GM21717 (cell line): ENCODE measurements around the gene HSPA12B.

Experiments used
- ATAC-seq: cut with Tn5 transposase; IDR thresholded peaks from one replicate; pipeline ENCODE4 v1.9.1; 2021; ENCODE audit warnings: mild to moderate bottlenecking, moderate library complexity; ENCODE audit not compliant: unreplicated experiment

Gene HSPA12B

DNA sequence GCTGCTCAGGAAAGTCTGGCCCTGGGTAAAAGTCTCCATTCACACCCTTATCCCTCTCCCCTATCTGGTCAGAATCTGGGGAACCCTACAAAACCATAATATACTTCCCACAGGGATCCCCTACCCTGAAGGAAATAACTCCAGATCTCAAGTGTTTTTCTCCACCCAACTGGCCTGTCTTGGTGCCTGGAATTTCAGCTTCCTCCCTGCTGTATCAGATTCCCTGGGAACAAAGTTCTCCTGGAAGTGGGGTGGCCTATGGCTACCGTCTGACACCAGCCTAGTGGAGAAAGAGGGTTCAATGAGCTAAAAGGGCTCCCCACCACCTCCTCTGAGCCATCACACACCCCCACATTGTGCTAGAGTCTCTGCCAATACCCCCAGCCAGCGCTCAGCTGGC, 15.0 kb downstream of the HSPA12B start:
- ATAC-seq: no peak

DNA sequence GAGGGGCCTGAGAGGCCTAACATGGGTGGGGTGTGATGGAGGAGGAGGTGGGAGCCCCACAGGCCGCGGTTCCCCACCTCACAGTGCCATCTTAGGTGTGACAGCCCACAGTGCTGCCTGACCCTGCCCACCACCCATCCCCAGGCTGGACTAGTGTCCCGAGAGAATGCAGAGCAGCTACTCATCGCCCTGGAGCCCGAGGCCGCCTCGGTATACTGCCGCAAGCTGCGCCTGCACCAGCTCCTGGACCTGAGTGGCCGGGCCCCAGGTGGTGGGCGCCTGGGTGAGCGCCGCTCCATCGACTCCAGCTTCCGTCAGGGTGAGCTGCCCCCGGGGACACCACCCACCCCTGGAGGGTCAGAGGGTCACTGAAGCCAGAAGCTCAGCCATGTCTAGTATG, 15.6 kb downstream of the HSPA12B start:
- ATAC-seq: no peak

DNA sequence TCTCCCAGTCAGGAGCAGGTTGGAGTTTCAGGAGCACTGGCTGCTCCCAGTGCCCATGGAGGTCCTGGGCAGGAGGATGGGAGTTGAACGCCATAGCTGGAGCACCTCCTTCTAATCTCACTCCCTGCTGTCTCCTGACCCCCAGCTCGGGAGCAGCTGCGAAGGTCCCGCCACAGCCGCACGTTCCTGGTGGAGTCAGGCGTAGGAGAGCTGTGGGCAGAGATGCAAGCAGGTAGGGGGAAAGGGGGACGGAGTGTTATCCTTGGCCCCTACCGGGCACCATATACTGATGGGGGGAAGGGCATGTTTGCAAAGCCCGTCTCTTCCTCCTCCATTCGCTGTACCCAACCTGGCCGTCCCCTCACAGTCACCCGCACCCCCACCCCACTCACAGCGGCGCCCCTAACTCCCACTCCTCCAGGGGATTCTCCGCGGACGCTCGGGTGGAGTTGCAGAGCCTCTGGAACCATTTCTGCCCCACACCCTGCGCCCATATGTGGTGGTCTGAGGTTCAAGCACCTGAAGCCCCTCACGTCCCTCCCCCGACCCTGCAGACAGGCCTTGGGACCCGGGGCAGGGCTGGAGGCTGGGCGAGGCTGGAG, 16.7 kb downstream of the HSPA12B start:
- ATAC-seq: no peak

DNA sequence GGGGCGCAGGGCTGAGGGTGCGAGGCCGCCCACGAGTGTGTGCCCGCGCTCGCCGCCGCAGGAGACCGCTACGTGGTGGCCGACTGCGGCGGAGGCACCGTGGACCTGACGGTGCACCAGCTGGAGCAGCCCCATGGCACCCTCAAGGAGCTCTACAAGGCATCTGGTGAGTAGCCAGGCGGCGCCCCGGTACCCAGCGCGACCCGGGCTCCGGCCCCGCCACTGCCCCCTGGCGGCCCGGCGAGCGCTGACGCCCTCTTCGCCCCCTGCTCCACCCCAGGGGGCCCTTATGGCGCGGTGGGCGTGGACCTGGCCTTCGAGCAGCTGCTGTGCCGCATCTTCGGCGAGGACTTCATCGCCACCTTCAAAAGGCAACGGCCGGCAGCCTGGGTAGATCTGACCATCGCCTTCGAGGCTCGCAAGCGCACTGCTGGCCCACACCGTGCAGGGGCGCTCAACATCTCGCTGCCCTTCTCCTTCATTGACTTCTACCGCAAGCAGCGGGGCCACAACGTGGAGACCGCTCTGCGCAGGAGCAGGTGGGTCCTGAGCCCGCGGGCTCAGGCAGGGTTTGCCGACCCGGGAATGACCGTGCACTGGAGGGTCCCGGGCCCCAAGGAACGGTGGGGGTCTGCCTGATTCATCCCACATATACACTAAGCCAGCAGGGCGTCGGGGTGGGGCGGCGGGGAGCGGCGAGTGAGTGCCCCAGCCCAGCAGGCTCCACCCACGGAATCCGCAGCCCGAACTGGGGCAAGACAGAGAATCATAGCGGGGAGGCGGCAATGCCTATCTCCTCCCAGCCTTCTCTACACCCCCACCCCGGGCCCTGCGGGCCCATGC, 17.4 kb downstream of the HSPA12B start:
- ATAC-seq: no peak

DNA sequence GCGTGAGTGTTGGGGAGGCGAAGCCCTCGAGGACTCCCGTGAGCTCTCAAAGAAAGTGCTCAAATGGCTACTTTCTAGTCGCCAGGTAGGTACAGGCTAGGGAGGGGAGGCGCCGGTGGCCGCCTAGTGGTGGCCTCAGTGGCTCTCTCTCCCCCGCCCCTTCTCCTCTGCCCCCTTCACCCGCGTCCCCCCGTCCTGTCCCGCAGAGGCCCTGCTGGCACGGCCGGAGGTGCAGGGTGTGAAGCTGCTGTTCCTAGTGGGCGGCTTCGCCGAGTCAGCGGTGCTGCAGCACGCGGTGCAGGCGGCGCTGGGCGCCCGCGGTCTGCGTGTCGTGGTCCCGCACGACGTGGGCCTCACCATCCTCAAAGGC, 18.8 kb downstream of the HSPA12B start:
- no peak for ATAC-seq

DNA sequence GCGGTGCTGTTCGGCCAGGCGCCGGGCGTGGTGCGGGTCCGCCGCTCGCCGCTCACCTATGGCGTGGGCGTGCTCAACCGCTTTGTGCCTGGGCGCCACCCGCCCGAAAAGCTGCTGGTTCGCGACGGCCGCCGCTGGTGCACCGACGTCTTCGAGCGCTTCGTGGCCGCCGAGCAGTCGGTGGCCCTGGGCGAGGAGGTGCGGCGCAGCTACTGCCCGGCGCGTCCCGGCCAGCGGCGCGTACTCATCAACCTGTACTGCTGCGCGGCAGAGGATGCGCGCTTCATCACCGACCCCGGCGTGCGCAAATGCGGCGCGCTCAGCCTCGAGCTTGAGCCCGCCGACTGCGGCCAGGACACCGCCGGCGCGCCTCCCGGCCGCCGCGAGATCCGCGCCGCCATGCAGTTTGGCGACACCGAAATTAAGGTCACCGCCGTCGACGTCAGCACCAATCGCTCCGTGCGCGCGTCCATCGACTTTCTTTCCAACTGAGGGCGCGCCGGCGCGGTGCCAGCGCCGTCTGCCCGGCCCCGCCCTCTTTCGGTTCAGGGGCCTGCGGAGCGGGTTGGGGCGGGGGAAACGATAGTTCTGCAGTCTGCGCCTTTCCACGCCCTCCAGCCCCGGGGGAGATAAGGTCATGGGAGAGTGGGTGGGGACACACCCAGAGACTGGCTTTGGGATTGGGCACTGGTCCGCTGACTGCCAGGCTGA, 19.3 kb downstream of the HSPA12B start:
- ATAC-seq: no peak

DNA sequence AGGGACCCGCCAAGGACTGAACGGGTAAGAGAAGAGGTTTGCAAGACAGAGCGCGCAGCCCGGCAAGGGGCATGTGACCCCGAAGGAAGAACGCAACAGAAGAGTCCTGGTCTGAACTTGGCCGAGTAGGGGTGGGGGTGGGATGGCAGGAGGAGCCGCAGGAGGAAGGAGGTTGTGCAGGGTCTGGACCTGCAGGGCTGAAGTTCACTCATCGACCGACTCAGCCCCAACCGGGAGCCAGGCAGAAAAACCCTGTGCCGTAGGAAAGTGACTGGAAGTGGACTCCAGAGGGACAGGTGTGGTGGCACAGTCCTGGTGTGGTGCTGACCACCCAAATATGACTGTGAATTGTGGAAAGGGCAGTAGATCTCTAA, 19.9 kb downstream of the HSPA12B start:
- ATAC-seq: no peak

DNA sequence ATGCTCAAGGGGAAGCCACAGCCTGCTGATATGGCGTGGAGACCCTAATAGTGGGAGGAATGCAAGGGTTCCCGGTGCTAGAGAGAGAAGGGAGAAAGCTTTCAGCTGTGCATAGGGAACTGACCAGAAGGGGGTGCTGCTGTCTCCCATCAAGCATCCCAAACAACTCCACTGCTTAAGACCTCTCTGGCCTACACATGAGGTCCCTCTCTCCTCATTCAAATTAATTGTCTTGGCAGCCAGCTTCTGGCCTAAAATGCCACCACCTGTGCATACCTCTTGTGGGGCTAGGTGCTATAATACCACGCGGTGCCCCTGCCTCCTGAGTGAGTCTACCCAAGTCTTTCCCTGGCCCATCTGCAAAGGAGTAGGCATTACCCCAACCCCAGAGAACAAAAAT, 20.6 kb downstream of the HSPA12B start:
- no peak for ATAC-seq

DNA sequence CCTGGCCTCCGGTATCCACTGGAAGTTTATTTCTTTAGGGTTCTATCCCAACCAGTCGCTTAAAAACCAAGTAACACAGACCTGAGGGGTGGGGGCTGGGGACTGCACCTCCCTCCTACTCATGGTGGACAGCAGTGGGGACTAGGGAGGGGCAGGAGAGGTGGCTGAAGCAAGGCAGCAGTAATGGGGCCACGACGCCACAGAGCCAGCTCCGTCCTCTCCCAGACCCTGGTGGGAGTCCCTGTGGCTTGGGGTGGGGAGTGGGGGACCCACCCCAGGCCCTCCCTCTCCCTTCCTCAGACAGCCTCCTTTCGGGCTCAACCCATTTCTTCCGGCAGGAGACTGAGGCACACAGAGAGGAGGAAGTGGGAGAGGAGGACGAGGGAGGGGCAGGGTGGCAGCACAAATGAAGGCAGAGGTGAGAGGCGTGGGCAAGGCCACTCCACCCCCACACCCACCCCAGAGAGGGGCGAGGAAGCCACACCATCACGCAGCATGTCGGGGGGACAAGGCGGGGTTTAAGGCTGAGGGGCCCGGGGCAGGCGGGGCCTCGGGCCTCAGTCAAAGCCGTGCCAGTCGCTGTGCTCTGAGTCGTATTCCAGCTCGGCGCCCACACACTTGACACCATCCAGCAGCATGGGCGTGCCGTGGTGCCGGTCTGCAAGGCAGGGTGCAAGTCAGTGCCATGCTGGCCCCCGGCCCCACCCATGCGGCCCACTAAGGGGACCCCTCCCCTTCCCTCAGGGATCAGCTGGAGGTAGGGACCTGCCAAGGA, 21.2 kb downstream of the HSPA12B start:
- no peak for ATAC-seq

DNA sequence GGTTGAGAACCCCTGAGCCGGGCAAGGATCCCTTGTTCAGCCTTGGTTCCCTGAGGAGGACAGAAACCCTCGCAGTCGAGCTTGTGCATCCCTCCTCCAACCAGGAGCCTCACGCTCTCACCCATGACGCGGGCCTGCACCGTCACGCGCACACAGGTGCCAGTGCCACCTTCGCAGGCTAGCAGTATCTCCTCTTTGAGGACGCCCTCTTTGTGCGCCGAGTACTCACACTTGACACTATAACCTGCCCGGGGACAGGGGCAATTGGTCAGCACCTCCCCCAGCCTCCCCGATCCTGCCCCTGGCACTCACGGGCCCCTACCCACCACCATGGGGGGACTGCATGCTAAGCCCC, 21.8 kb downstream of the HSPA12B start:
- ATAC-seq: no peak

DNA sequence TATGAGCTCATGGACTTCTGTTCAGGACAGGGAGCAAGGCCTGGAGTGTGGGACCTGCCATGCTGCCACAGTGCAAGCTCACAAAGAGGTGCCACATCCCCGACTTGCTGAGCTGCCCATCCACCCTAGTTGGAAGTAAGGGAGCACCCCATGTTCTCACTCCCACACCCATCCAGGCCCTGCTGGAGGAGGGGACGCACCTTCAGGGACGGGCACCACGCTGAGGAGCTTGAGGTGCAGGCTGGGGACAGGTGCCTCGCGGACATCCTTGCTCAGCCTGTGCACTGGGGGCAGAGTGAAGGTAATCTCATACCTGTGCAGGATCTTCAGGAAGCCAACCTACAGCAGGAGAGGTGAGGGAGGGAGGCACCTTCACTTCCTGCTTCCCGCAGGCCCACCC, 22.8 kb downstream of the HSPA12B start:
- ATAC-seq: no peak

DNA sequence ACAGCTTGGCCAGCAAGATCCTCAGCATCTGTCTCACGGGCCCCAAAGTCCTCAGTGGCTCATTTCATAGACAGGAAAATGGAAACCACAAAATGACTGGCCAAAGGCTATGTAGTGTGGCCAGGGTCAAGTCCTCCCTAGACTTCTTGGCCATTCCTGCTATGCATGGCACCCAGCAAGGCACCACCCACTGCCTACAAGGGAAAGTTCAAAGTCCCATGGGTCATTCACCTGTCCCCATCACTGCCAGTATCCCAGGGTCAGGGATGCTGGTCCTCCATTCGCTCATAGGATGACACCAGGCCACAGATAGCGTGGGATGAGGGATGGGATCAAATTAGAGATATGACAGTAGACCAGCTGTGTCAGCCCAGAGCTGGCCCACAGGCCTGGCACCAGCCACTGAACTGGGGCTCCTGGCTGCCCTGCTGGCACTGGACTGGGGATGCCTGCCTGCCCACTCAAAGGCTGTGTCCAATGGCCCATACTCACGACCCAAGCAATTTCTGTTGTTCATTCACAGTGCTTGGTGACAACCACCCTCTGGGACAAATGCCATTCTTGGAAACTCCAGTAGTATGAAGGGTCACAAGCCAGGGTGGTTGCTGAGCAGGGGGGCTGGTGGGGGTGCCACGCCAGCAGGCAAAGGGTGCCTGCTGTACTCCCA, 23.5 kb downstream of the HSPA12B start:
- no peak for ATAC-seq

DNA sequence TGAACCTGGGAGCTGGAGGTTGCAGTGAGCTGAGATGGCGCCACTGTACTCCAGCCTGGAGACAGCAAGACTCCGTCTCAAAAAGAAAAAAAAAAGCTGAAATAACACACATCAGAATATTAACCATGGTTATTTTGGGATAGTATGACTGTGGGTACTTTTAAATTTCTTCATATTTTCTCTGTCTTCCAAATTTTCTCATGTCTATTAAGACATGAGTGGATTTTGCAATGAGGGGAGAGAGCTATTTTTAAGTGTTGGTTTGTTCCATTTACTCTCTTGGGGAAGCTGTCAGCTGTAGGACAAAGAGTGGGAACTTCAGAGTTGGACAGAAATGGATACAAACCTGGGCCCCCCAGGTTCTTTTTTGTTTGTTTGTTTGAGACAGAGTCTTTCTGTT, 24.8 kb downstream of the HSPA12B start:
- no peak for ATAC-seq

DNA sequence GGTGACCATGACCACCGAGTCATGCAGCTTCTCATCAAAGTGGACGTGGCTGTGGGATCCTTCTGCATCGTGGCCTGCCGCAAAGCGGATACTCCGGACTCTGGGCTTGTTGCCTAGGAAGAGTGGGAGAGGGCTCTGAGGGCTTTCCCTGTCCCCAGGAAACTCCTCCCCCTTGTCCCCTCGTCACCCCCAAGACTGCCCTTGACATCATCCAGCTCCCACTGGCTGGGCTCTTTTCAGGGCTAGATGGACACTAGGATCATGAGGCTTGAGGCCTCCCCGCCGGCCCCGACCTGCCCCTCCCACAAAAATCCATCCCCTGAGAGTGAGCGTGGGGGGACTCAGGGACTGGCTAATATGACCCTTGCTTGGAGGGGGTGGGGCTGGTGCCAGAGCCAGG, 26.1 kb downstream of the HSPA12B start:
- no peak for ATAC-seq

DNA sequence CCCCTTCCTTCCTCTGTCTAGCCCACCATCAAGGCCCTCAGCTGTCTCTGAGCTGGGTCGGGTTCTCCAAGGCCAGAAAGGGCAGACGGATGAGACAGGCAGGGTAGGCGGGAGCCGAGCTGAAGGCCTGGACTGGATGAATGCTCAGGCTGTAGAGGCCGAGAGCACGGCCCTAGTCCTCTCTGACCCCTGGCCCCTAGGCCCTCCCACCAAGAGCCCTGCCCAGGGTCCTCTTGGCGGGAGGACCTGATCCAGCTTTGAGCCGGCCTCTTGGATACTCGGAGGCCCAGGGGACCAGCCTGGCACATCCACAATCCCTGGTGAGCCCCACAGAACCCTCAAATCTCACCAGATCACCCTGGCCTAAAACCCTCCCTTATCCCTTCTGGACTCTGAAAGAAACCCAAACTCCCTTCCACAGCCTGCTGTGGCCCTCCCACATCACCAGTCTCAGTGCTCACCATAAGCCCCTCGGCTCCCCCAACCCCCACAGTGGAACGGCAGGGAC, 26.9 kb downstream of the HSPA12B start:
- ATAC-seq: no peak

DNA sequence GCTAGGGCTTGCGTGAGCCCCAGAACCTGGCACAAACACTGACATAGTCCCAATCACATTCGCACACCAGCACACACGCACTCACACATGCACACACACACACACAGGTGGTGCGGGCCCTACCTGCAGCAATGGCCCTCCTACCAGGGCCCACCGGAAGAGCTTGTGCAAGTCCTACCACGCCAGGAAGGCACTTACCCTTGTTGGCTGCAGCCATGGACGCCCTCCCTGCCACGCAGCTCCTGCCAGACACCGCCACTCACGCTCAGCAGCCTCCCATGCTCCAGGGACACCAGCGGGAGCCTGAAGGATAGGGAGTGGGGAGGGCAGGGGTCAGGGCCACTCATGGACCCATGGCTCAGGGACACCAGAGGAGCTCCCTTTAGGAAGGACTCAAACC, 27.4 kb downstream of the HSPA12B start:
- ATAC-seq: no peak

DNA sequence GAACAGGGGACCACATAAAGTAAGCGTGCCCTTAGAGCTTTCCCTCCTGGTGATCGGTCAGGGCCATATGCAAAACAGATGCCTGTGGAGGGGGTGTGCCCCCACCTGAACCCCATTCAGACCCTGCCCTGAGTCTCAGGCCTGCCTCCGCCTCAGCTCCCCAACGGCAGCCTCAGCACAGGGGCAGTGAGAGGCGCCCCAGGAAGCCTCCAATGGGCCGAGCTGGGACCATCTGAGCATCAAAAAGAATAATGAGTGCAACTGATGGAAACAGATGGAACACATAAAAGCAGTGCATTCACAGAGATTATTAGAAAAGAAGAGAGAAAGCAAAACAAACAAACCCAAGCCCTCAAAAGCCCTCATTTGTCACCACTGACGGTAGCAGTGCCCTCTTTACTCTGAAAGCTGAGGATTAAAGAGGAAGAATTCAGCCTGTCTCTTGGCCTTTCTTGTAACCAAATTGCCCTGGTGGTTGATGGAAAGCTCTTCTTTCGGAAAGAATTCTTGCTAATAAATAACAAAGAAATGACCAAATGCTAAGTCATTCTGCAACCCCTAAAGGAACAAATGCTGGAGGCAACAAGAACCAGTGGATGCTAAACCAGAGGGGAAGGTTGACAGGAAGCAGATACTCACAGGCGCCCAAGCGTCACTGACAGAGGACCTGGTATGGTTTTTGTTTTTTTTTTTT, 28.3 kb downstream of the HSPA12B start:
- ATAC-seq: no peak

DNA sequence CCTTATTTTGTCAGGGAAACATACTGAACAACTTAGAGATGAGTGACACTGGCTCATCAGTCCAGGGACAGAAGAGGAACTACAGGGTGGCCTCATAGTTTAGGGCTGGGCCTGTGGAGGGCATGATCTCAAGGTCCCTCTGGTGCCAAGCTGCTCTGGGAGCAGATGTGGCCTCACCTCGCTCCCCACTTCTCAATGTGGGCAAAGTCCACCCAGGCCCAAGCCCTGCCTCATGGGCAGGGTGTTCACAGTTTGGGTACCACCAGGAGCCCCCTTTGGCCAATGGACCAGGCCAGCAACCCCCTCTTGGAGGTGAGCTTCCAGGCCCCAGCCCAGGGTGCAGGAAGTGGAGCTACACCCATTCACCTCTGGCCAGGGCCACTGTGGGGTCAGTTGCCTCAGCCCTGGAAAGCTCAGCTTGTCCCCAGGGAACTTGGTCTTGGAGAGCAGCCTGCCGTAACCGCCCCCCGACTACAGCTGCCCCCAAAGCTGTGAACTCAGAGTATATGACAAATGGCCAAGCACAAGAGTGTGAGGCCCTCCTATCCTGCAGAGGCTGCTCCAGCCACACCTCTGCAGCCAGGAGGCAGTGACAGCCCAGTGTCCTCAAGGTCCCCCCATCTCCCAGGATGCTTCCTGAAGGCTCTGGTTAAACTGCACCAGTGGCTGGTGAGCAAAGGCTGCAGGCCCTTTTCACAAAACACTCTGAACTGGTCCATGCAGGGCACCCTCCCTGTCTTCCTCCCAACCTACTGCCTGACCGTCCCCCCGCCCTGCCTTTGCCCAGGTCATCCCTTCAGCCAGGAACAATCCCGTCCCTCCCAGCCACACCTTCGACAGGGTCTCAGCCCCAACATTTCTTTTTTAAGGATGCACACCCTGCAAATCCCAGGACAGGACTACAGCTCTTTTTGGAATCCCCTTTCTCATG, 31.5 kb downstream of the HSPA12B start:
- ATAC-seq: no peak

DNA sequence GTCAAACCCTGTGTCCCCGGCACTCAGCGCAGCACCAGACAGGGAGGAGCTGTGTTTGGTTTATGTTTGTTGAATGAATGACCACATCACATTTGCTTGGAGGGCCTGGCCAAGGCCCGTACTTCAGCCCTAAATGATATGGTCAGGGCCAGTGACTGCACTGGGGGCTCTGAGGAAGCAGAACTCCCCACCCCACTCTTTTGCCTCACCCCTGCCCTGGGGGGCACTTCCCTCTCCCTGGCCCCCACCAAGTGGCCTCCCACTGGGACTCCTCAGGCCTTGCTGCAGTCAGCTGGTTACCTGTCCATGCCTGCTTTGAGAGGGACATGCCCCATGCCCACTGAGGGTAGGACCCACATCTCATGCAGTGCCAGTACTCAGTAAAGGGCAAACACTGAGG, 32.2 kb downstream of the HSPA12B start:
- no peak for ATAC-seq
